DND-41 (cell line): ENCODE measurements around the gene PRPF38B.

Experiments
- EZH2 ChIP-seq: IDR thresholded peaks from 3 replicates; pipeline ENCODE4 v1.6.1; 2012; ENCODE audit warnings: borderline replicate concordance, low read depth, mild to moderate bottlenecking, moderate library complexity, low read length, inconsistent platforms; ENCODE audit not compliant: severe bottlenecking
- TF ChIP-seq, protein P1 (sequence below): IDR thresholded peaks from 2 replicates; pipeline ENCODE4 v1.5.1; 2012; ENCODE audit warnings: borderline replicate concordance, low read length, moderate library complexity, mild to moderate bottlenecking; ENCODE audit not compliant: poor library complexity, severe bottlenecking; ENCODE audit errors: extremely low read depth

DNA sequence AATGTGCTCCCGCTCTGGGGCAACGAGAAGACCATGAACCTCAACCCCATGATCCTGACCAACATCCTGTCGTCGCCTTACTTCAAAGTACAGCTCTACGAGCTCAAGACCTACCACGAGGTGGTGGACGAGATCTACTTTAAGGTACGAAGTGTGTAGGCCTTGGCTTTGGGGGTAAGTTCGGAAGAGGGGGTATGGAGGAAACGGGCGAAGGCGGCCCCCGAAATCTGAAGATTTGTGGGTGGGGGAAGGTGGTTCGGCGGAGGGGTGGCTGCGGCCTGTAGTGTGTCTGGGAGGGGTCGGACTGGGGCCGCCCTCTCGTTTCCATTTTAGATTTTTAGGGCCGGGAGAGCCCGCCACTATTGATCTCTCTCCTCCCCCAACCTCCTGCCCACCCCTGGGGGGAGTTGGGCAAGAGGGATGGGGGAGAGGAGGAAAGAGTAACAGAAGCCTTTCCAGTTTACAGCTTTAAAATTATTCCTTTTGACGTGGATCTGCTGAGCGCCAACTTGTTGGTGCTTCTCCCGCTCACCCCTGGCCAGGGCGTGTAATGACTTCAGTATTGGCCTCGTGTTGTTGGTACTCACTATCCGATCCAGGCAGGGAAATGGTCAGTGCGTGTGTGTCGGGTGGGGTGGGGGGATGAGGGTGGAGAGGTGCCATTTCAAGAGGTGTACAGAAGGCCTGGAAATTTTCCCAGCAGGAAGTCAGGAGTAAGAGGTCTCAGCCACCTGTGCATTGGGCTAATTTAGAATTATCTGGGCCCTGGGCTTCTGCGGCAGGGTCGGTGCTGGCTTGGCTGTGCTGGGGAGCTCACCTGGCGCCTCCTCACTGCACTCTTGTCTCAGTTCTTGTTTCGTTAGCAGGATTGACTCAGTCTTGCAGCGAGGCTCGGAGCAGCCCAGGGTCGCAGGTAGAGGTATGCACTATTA, 880 bp downstream of the PRPF38B start:
- TF ChIP-seq, protein P1, sequence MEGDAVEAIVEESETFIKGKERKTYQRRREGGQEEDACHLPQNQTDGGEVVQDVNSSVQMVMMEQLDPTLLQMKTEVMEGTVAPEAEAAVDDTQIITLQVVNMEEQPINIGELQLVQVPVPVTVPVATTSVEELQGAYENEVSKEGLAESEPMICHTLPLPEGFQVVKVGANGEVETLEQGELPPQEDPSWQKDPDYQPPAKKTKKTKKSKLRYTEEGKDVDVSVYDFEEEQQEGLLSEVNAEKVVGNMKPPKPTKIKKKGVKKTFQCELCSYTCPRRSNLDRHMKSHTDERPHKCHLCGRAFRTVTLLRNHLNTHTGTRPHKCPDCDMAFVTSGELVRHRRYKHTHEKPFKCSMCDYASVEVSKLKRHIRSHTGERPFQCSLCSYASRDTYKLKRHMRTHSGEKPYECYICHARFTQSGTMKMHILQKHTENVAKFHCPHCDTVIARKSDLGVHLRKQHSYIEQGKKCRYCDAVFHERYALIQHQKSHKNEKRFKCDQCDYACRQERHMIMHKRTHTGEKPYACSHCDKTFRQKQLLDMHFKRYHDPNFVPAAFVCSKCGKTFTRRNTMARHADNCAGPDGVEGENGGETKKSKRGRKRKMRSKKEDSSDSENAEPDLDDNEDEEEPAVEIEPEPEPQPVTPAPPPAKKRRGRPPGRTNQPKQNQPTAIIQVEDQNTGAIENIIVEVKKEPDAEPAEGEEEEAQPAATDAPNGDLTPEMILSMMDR = peak; percentile 70
- TF ChIP-seq EZH2 = no peak
